ENCODE measurements around the gene ABHD4.

ABHD4 gene

DNA sequence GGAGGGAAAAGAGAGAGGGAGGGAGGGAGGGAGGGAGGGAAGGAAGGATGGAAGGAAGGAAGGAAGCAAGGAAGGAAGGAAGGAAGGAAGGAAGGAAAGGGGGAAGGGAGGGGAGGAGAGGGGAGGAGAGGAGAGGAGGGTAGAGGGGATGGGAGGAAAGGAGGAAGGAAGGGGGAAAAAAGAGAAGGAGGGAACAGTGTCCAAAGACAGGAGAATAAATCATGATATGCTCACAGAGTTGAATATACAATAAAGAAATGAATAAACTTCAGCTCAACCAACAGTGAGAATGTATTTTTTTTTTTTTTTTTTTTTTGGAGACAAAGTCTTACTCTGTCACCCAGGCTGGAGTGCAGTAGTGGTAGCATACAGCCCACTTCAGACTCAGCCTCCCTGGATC lies 42.1 kb downstream of the ABHD4 start:
- H3K4me3 ChIP-seq (ENCODE audit: low read length), result no peak overlapping the region
- DNase-seq (ENCODE audit: low read depth), result no peak
- no peak for TF ChIP-seq CTCF (IDR thresholded peaks at IDR 0.05; ENCODE audit: insufficient read depth, low read depth, low read length, missing control alignments)

DNA sequence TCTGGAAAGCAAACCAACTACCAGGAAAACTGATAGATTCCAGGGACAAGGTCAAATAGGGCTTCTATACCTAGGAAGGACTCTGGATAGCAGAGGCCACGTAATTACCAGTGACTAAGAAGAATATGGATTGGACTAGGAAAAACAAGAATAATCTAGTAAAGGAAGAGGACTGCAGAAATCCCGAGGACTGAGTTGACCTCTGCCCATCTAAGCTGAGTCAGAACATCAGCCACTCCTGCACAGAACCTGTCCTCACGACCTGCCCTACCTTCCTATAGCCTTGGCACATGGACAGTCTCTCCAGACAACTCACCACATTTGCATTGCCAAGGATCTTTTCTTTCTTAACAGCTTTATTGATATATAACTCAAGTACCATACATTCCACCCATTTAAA lies 43.7 kb downstream of the ABHD4 start:
- no peak for DNase-seq (ENCODE audit: low read depth)
- no peak for TF ChIP-seq CTCF (IDR thresholded peaks at IDR 0.05; ENCODE audit: insufficient read depth, low read depth, low read length, missing control alignments)
- no peak overlapping the region for H3K4me3 ChIP-seq (ENCODE audit: low read length)

GRCh38 chr14:22644305-22644635 lies 46.2 kb downstream of the ABHD4 start, which contains the start of gene OR6J1:
TSS of gene OR6J1 (minus strand) at chr14:22644352. CDS start at chr14:22634811, 9,541 bp downstream.
- no peak within 1 kb of the TSS for H3K4me3 ChIP-seq (ENCODE audit: low read length)
- no peak for TF ChIP-seq CTCF (IDR thresholded peaks at IDR 0.05; ENCODE audit: insufficient read depth, low read depth, low read length, missing control alignments)
- no peak for DNase-seq (ENCODE audit: low read depth)

GRCh38 chr14:22646570-22647254 lies 48.6 kb downstream of the ABHD4 start:
- peak; percentile 84 for DNase-seq (ENCODE audit: low read depth)
- no peak for TF ChIP-seq CTCF (IDR thresholded peaks at IDR 0.05; ENCODE audit: insufficient read depth, low read depth, low read length, missing control alignments)
- no peak overlapping the region for H3K4me3 ChIP-seq (ENCODE audit: low read length)

DNA sequence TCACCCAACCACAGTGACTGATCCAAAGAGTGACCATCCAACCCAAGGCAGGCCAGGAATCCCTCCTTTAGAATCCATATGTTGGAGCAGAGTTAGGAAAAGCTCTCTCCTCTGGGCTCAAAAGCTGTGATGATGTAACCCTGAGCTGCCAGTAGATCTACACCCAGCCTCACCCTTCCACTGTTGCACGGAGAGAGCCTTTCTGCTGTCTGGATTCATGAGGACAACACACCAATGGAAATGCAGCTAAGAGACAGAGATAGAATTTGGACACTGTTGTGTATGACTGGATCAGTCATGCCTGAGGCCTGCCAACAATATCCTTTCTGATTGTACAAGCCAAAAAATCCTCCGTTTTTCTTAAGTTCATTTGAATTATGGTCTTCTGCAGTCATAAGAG lies 50.4 kb downstream of the ABHD4 start:
- peak; percentile 53 for DNase-seq (ENCODE audit: low read depth)
- no peak for TF ChIP-seq CTCF (IDR thresholded peaks at IDR 0.05; ENCODE audit: insufficient read depth, low read depth, low read length, missing control alignments)
- H3K4me3 ChIP-seq (ENCODE audit: low read length), result no peak overlapping the region

GRCh38 chr14:22650046-22650739 lies 52.1 kb downstream of the ABHD4 start:
- TF ChIP-seq CTCF (IDR thresholded peaks at IDR 0.05; ENCODE audit: insufficient read depth, low read depth, low read length, missing control alignments), result no peak
- H3K4me3 ChIP-seq (ENCODE audit: low read length), result no peak overlapping the region
- DNase-seq (ENCODE audit: low read depth), result peak; percentile 46
